ENCODE results near the gene SEC14L5.

DNA sequence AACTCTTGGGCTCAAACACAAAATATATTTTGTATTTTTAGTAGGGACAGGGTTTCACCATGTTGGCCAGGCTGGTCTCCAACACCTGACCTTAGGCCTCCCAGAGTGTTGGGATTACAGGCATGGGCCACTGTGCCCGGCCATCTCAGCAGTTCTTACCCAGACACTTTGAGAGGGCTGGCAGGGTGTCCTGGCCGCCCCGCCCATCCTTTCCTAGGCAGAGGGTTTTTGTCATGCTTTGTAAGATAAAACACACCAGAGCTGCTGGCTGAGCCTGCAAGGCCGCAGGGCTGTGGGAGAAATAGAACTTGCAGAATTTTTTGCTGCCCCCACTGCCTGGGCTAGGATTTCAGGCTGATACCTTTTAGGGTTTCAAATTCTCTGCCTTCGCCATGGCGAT, 29.9 kb upstream of the SEC14L5 start:
- TF ChIP-seq POLR2AphosphoS5 (IDR thresholded peaks at IDR 0.05; ENCODE audit: borderline replicate concordance, low read depth, low read length): no peak
- no peak for TF ChIP-seq EZH2 (IDR thresholded peaks at IDR 0.05)
- TF ChIP-seq FOXP2 (optimal IDR thresholded peaks at IDR 0.05; ENCODE audit: control extremely low read depth, extremely low read length, insufficient read depth): no peak

Data from SK-N-MC (cell line).